ENCODE data around the gene IER3IP1.
"Not testable (repeated sequence)": the region's sequence is repeated elsewhere in the genome, so short reads cannot be mapped to it uniquely, and the experiment has no call there.

GRCh38 chr18:47158404-47158803 lies 17.8 kb downstream of the IER3IP1 start:
- not testable (repeated sequence) for TF ChIP-seq POLR2A (IDR thresholded peaks at IDR 0.05); CTCF (IDR thresholded peaks at IDR 0.05 in 4 of 5, conservative IDR thresholded peaks at IDR 0.05 in 1 of 5)
